GM10266 (cell line): Measurements from ENCODE around the gene DAAM2.

Source experiments
- DNase-seq: peaks from one replicate; pipeline ENCODE4 v3.0.0; 2012; ENCODE audit errors: extremely low spot score
- TF ChIP-seq, protein P1 (sequence below): IDR thresholded peaks from 2 replicates; pipeline ENCODE4 v1.5.1; 2012; ENCODE audit warnings: mild to moderate bottlenecking, low read depth; ENCODE audit not compliant: control insufficient read depth, insufficient read depth; ENCODE audit errors: missing control alignments

Gene DAAM2

DNA sequence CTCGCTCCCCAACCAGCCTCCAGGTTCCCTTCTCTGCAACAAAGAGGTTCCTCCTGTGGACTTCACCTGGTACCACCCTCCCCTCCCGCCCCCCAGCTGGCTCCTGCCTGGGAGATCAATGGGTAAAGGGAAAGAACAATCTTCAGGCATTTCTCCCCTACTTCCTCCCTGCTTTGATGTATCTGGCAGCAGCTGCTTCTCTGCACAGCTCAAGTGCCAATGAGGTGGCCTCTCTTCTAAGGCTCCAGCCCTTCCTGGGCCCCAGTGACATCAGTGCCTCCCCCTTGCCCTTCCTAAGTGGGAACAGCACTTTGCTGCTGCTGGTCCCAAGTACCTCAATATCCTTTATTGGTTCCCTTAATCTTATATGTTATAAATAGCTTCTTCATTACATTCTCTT is 118.6 kb downstream of the DAAM2 start:
- TF ChIP-seq, protein P1, sequence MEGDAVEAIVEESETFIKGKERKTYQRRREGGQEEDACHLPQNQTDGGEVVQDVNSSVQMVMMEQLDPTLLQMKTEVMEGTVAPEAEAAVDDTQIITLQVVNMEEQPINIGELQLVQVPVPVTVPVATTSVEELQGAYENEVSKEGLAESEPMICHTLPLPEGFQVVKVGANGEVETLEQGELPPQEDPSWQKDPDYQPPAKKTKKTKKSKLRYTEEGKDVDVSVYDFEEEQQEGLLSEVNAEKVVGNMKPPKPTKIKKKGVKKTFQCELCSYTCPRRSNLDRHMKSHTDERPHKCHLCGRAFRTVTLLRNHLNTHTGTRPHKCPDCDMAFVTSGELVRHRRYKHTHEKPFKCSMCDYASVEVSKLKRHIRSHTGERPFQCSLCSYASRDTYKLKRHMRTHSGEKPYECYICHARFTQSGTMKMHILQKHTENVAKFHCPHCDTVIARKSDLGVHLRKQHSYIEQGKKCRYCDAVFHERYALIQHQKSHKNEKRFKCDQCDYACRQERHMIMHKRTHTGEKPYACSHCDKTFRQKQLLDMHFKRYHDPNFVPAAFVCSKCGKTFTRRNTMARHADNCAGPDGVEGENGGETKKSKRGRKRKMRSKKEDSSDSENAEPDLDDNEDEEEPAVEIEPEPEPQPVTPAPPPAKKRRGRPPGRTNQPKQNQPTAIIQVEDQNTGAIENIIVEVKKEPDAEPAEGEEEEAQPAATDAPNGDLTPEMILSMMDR, result no peak

DNA sequence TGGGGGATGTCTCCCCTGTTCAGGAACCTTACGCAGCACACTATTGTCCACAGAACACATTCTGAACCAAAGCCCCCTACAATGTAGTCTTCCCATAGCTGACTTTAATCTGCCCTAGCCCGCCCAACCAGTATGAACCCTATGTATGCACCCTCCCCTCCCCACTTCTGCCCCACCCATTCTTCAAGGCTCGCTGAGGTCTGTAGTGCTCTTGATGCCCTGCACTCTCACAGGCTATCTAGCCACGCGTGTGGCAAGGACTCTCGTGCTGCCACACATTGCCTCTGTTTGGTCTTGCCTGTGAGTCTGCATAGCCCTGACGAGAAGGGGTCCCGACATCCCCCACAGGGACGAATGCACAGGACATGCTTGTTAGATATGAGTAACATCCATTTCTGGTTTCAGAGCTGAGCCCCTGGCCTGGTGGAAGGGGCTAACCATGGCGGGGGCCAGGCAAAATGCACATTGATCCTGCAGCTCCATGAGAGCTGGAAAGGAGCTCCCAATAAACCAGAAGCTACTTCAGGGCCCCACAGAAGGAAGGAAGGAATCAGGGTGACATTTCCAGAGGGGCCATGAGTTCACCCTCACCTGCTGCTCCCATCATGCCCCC is 119.4 kb downstream of the DAAM2 start:
- TF ChIP-seq, protein P1, result no peak

More for the DNA sequence above, 118.6 kb downstream of the DAAM2 start:
- DNase-seq, result no peak

DNA sequence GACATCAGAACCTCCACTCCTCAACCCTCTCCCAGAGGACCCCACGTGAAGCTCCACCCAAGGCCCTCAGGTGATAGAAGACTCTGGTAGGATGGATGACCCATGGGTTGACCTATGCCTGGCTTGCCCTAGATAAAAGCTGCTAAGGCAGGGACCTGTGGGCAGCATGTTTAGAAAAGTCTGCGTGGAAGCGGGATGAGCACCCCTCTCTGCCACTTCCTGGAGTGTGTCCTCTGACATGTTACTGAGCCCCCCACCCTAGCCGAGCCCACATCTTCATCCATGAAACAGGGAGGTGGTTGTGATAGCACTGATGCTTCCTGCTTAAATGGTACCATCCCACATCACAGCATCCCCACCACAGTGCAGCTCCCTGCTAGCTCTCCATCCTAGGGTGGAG is 120.3 kb downstream of the DAAM2 start:
- TF ChIP-seq, protein P1, result no peak
- no peak for DNase-seq

More for the DNA sequence above, 119.4 kb downstream of the DAAM2 start:
- DNase-seq, result no peak

DNA sequence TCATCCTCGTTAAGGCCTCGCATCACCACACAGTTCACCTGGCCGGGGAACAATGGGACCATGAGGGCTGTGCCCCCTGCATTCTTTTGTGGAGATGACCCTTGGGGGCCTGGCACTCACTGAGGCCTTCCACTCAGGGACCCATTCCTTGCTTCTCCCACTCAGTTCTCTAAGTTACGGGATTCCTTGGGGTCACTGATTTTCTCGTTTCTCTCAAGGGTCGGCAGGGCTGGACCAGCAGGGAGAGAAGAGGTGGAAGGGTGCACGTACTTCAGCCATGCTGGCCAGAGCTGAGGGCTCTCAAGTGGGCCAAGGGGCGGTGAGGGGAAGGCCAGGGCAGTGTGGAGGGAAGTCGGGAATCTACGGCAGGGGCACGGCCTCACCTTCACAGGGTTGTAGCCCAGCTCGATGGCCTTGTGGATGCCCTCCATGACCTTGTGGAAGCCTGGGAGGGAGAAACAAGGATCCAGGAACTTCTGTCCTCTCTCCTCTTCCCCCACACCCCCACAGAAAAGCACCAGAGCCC is 121.3 kb downstream of the DAAM2 start:
- no peak for DNase-seq
- TF ChIP-seq, protein P1, result no peak

DNA sequence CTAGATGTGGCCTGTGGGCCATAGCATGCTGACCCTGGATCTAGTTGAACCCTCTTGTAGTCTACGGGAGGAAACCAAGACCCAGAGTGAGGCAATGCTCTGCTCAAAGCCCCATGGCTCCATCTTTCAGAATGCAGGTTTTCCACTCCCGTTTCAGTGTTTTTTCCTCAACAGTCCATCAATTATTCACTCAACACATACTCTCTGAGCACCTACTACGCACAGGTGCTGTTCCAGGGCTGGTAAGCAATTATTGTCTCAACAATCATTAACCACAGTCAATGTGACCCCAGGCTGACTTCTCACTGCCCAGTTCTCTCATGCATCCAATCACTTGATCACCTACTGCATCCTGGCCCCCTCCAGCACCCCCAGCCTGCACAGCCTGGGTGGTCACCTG is 122.1 kb downstream of the DAAM2 start:
- TF ChIP-seq, protein P1, result no peak
- no peak for DNase-seq

DNA sequence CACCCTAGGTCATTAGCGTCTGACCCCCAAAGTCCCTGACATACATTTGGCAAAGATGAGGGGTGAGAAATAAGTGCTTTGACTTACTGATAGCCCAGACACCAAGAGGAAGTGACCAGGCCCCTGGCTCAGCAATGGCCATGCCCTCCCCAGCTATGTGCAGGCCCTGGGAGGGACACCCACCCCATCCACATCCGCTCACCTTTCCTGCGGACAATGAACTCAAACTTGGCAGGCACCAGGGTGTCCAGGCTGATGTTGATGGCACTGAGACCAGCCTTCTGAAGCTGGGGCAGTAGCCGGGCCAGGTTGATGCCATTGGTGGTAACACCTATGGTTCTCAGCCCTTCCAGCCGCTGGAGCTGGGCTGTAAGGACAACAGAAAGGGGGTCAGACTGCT is 123.7 kb downstream of the DAAM2 start:
- DNase-seq, result no peak

DNA sequence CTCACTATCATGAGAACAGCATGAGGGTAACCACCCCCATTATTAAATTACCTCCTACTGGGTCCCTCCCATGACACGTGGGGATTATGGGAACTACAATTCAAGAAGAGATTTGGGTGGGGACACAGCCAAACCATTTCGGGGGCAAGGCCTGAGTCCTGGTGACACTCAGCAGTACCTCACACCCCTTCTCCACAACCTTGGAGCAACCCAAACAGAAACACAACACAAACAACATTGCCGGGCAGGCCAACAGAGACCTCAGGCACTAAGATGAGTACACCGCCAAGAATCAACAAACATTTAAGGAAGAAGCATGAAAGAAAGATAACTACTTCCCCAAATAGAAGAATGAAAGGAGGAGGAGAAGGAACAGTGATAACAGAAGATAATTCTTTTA is 125.2 kb downstream of the DAAM2 start:
- TF ChIP-seq, protein P1, result no peak
- DNase-seq, result no peak

More for the DNA sequence above, 123.7 kb downstream of the DAAM2 start:
- TF ChIP-seq, protein P1, result no peak
